ENCODE data around the gene PRICKLE3.
"Not testable (repeated sequence)": the region's sequence is repeated elsewhere in the genome, so short reads cannot be mapped to it uniquely, and the experiment has no call there.

The PRICKLE3 gene

GRCh38 chrX:49177873-49178480 is 8.2 kb downstream of the PRICKLE3 start:
- DNase-seq, result no peak

DNA sequence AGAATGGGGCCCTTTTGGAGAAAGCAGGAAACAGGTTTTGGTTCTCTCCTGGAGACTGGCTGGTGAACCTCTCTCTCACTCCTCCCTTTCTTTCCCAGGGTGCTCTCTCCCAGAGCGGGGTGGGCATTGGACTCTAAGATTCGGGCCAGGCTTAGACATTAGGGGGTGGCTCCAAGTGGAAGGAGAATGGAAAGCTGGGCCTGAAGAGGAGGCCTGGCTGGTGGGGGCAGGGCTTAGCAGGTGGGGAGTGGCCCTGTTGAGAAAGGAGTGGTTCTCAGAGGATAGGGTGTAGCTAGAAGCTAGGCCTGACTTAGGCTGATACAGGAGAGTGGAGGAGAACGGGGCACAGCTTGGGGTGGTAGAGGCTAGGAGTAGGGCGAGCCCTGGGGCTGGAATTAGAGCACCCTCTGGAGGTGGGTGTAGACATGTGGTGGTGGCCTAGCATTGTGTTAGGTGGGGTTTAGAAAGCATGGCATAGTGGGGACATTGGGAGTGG is 8.8 kb downstream of the PRICKLE3 start:
- no peak for DNase-seq

GRCh38 chrX:49176421-49177326 is 9.5 kb downstream of the PRICKLE3 start:
- DNase-seq, result no peak

DNA sequence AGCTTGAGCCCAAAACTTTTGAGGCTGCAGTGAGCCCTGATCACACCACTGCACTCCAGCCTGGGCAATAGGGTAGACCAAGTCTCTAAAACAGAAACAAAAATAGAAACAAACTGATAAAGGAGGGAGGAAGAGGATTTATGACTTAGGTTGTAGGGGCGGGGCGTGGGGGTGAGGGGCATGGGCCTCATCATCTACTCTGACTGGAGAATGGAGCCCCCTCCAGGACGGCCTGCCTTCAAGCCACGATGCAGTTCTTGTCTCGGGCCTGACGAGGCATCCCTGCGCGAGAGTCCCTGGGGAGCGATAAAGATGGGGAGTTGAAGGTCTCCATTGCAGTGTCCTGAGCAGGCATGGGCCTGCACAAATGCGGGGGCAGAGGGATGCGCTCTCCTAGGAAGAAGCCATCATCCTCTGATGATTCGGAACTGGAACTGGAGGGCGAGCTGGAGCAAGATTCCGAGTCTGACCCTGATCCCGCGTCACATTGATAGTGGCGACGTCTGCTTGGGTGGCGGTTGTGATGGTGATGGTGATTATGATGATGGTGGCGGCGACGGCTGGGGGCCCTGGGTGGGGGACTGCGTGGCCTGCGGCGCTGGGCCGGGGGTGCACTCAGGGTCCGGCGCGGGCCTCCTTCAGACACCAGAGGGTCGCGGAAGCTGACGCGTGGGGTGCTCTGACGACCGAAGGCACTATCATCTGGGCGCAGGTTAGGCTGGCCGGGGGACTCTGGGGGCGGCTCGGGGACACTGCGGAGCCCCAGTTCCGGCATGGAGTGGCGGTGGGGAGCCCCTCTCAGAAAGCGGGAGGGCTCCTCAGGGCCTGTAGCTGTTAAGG is 10.5 kb downstream of the PRICKLE3 start:
- no peak for DNase-seq

GRCh38 chrX:49174723-49175122 is 11.4 kb downstream of the PRICKLE3 start:
- DNase-seq, result no peak

DNA sequence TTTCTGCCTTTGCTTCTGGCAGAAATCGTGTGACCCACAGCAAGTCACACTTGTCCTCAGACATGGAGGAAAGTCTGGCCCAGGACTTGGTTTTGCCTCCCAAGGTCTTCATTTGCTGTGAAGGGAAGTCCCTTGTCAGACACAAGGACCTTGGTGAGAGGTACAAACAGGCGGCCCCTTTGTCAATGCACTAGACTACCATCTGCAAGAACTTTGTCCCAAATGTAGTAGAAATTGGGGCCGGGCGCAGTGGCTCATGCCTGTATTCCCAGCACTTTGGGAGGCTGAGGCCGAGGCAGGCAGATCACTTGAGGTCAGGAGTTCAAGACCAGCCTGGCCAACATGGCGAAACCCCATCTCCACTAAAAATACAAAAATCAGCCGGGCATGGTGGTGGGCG is 12.6 kb downstream of the PRICKLE3 start:
- DNase-seq, result not testable (repeated sequence)

DNA sequence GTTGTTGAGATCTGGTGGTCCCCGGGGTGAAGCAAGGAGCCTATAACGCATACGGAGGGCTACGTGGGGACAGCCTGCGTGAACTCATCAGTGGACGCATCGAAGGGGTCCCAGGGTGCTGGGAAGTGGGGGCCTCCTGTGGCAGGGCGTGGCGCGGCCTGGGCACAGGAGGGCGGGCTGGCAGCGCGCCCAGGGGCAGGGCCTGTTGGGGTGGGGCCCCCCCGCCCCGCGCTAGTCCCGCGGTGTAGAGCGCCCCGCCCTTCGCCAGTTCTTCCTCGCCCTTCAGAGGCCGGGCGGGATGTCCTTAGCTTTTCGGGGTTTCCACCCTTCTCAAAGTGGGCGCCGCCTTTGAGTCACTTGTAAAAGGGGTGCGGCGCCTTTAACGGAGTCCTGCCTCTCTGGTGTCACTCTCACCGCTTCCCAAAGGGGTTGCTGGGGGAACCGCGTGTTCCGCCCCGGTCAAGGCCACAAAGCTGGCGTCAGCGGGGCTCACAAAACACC is 13.8 kb downstream of the PRICKLE3 start:
- peak; percentile 78 for DNase-seq

GRCh38 chrX:49171752-49172279 is 14.4 kb downstream of the PRICKLE3 start, which contains the start of gene PLP2:
TSS of gene PLP2 (plus strand) at chrX:49171898. CDS start at chrX:49172001, 103 bp downstream.
- peak; percentile 81 for DNase-seq

DNA sequence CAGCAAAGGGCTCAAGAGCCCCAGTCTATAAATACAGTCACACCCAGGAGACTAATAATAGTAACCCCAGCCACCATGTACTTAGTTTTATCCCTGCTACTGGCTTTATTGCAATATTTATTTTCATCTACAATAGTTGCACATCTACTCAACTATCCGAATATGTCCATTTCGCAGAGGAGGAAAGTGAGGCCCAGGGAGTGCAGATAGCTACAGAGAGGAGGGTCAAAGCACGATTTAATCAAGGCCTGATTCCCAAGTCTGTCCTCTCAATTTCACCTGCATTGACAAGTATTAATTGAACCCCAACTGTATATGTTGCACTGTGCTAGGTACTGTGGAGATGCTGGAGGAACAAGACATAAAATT is 18.4 kb downstream of the PRICKLE3 start:
- no peak for DNase-seq

- peak; percentile 71 for DNase-seq
Measured at GRCh38 chrX:49166914-49167739, 19.0 kb downstream of the PRICKLE3 start.

DNA sequence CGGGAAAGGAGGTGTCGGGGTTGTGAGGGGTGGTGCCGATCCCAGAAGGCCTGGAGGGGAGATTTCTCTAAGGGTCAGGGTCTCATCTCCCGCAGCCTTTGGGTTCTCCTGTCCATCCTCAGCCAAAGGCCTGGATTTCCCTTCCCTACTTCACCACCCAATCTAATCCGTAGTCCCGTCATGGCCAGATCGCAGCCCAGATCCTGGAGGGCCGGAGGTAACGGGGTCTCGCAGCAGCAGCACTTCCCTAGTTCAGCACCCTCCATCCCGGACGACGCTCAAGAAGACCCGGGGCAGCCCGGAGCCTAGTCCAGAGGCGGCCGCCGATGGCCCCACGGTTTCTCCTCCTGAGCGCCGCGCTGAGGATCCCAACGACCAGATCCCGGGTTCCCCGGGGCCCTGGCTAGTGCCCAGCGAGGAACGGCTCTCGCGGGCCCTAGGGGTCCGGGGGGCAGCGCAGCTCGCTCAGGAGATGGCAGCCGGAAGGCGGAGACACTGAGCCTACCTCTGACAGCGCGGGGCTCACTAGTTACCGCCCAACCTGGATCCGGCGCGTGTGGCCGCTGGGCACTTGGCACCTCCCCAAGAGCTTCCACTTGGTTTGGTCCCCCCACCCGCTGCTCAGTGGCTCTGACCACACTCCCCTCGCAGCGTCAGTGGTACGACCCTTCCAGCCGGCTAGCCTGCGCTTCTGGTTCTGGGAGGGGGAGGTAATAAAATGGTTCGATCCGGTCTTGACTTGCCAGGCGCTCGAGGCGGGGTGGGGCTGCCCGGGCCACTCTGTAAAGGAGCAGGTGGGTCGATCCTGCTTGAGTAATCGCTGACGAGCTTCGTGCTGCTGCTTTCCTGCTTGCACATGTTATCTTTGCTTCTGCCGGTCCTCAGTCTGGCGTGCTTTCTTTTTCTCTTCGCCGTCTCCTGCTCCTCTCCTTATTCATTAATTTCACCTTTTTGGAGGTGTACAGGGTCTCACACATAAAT is 20.0 kb downstream of the PRICKLE3 start:
- DNase-seq, result peak; percentile 82

DNA sequence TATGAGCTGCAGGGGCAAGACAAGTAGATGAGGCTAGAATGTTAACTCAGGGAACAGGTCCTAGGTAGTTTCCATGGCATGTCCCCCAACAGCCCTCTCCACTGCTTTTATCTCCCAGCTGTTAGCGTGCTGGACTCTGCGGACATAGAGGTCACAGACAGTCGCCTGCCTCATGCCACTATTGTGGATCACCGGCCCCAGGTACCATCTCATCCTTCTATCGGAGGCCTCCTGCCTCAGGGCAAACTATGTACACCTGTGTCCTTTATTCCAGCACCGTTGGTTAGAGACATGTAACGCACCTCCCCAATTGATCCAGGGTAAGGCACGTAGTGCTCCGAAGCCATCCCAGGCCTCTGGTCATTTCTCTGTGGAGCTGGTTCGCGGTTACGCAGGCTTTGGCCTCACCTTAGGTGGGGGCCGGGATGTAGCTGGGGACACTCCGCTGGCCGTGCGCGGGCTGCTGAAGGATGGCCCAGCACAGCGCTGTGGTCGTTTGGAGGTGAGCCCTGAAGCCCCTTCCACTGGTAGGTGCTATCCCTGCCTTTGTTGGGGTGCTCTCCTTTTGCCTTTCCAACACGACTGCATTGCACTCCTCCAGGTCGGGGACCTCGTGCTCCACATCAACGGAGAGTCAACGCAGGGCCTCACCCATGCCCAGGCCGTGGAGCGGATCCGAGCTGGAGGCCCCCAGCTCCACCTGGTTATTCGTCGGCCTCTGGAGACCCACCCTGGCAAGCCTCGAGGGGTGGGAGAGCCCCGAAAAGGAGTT is 21.4 kb downstream of the PRICKLE3 start:
- DNase-seq, result no peak

DNA sequence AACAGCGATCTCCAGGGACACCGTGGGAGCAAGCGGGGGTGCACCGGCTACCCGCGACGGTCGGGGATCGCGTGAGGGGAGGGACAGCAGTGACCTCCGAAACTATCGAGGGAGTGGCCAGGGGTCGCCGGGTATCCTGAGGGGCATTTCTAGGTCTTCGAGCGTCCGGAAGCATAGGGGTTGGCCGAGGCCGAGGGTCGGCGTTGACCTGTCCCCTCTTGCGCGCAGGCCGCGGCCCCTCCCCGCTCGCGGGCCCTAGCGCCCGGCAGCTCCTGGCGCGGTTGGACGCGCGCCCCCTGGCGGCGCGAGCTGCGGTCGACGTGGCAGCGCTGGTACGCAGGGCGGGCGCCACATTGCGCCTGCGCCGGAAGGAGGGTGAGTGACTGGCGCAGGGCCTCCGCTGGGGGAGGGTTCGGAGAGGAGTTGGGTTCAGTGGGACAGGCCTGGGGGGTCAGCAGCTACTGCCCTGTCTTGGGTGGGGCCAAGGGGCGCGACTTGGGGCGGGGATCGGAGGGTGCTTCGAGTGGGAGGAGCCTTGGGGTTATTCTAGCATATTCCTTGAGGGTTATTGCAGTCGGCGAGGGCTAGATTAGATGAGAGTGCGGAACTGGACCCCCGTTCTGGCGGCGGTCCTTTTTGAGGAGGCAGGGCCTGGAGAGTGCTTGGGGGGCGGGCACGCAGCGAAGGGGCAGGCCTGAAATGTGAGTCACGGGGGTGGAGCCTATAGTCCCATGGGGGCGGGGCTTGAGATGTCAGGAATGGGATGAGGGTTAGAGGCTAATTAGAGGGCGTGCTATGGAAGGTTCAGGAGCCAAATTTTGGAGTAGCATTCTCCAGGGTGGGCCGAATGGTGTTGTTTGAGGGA is 22.4 kb downstream of the PRICKLE3 start:
- DNase-seq, result peak; percentile 79

GRCh38 chrX:49162620-49163019 is 23.6 kb downstream of the PRICKLE3 start, which contains the start of gene MAGIX:
TSS of gene MAGIX (plus strand) at chrX:49162758. CDS start at chrX:49162890, 132 bp downstream.
- DNase-seq, result no peak

GRCh38 chrX:49161632-49162031 is 24.5 kb downstream of the PRICKLE3 start:
- no peak for DNase-seq

GRCh38 chrX:49160908-49161307 is 25.3 kb downstream of the PRICKLE3 start:
- DNase-seq, result no peak

- DNase-seq, result no peak
Measured at GRCh38 chrX:49157194-49157593, 29.0 kb downstream of the PRICKLE3 start.

All from stimulated activated CD4-positive, alpha-beta T cell treated with anti-CD3 and anti-CD28 coated beads, Interleukin-1b, Interleukin-23, amount 100 ng/mL, for 48 hours (primary cell).